NCI-H1436 treated with DMSO at 0.1 percent for 48 hours (cell line): Measurements from ENCODE around the gene MAFG.
A peak's percentile ranks its signal among the peaks of the same experiment; 100 is the strongest.

ENCODE experiments used
- DNase-seq: peaks from one replicate; lab custom pipeline; 2025; lab: John Stamatoyannopoulos, UW

The MAFG gene

GRCh38 chr17:81898029-81898866 lies 29.3 kb downstream of the MAFG start:
- no peak for DNase-seq

GRCh38 chr17:81895400-81895799 lies 32.1 kb downstream of the MAFG start:
- no peak for DNase-seq

GRCh38 chr17:81891303-81891552 lies 36.3 kb downstream of the MAFG start:
- DNase-seq, result no peak

- no peak for DNase-seq
These were observed 36.9 kb downstream of the MAFG start for GRCh38 chr17:81890447-81891302.

- DNase-seq, result no peak
These were observed 37.9 kb downstream of the MAFG start for GRCh38 chr17:81889602-81890001.

GRCh38 chr17:81888988-81889595 lies 38.4 kb downstream of the MAFG start:
- DNase-seq, result no peak

DNA sequence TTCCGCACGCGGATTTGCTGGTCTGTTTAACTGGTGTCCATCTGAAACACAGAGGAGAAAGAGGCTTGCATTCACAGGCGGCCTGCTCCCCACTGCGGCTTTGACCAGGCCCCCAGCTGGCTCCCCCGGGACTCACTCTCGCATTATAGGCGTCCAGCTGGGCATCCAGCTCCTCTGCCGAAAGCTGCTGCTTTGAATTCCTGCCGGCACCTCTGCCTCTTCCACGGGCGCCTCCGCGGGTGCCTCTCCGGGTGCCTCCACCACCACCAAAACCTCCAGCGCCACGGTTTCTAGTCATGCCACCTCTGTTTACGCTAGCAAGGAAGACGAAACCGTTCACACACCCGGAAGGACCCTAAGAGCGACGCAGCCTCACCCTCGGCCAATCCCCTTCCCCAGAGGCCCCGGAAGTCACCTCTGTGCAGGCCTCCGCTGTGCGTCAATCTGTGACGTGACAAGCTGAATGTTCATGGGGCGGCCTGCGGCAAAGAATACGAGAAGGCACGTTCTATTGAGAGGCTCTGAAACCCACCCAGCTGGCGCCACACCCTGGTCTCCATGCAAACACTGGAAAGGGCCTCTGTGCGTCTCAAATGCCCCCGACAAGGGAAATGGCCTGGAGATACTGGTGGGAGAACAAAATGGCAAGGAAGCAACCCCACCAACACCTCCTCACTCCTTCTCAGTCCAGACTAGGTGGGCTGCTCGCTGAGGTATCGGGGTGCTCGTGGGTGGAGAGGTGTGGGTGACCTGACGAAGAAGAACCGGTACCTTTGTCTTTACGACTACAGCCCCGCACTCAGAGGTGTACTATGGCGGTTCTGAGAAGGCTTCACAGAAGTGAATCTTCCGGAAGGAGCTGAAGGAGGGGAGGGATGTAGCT lies 39.2 kb downstream of the MAFG start:
- no peak for DNase-seq

DNA sequence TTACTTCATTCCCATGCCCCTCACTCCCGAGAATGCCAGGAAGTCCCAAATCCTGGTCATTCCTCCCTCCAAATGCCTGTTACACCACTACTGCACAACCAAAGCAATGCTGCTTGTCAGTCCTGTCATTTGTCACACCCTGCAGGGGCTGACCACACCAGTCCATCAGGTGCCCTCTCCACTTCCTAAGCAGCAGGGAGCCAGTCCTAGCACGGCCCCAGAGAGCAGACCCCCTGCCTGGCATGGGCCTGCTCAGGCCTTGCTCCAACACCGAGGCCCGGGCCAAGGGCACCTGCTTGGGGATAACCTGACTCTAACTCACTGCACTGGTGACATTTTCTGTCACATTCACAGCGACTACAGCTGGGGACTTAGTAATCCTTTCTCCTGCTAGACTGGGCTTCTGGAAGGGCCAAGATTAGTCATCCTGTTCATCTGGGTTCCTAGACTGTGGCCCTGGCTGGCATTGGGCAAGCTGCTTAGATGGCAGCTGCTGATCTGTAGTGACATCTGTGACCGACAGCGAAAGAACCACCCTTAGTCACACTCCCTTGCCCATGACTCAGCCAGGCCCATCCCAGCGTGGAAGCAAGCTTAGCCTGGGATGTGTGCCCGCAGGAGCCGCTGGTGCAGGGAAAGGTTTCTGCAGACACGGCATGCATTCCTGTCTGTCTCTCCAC lies 41.5 kb downstream of the MAFG start:
- DNase-seq, result no peak

- no peak for DNase-seq
These were observed 42.1 kb downstream of the MAFG start for GRCh38 chr17:81885454-81885853.

DNA sequence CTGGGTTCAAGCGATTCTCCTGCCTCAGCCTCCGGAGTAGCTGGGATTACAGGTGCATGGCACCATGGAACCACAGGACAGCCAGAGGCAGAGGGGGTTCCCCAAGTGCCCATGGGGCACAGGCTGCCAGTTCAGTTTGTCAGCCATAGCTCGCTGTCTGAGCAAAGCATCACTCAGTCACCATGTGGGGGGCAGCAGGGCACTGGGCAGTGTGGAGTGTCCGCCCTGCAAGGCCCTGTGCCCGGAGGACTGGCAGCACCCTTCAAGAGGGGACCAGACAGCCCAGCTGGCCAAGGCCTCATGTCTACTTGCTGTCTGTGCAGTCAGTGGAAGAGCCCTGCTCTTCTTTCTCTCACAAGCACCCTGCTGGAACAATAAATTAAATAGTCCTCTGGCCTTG lies 42.6 kb downstream of the MAFG start:
- DNase-seq, result no peak

DNA sequence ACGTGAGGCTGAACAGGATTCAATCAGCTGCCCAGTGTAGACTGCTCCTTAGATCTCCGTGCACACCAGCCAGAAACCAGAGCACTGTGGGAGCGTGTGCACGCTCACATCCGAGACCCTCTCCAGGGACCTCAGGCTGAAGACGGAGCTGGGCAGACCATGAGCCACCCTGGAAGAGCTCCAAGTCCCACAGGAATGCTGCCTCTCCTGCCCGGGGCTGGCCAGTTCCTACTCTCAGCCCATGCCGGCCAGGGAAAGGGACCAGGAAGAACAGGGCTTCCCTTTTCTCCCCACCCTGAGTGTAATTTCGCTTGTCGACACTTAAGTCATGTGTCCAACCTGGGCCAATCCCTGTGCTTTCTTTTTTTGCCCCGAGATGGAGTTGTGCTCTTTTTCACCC lies 43.0 kb downstream of the MAFG start:
- DNase-seq, result no peak

GRCh38 chr17:81879121-81879520 lies 48.4 kb downstream of the MAFG start:
- DNase-seq, result no peak

- DNase-seq, result no peak
These were observed 49.2 kb downstream of the MAFG start for GRCh38 chr17:81878294-81878693.

- no peak for DNase-seq
These were observed 50.0 kb downstream of the MAFG start for GRCh38 chr17:81877569-81877968.

DNA sequence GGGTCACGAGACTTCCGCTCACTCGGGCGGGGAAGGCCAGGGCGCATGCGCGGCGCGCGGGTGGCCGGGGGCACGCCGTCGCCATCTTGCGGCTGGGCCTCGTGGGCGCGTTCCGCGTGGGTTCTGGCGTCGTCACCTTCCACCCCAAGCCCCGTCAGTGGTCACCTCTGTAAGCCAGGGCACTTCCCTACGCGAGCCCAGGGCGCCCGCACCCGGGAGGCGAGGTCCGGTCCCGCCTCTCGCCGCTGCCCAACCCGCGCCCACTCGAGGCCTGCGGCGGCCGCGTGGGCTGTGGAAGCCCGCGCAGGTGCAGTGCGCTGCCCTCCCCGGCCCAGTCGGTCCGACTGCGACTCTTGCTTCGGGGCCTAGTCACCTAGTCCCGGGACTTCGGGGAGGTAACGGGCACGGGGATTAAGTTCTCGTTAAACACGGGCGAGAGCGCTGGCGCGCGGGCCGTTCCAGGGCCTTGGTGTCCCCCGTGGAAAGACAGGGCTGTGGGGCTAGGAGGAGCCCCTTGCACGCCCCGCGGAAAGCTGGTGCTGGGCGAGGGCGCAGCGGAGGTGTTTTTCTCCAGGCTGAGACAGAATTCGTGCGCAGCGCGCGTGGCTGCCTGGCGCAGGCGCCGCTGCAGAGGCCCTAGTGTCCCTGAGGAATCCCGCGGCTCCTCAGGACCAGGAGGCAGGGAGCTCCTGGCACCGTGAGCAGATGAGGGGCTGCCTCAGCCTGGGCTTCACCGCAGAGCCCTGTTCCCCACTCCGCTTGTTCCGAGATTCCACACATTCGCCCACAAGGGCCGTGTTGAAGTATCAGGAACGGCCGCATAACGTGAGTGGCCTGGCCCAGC lies 55.9 kb downstream of the MAFG start:
- DNase-seq, result peak; percentile 49

GRCh38 chr17:81870981-81871386 lies 56.6 kb downstream of the MAFG start, which contains the start of gene ARHGDIA:
Gene ARHGDIA (minus strand): TSS chr17:81871337. CDS start chr17:81869930, 1,407 bp downstream.
- no peak for DNase-seq

DNA sequence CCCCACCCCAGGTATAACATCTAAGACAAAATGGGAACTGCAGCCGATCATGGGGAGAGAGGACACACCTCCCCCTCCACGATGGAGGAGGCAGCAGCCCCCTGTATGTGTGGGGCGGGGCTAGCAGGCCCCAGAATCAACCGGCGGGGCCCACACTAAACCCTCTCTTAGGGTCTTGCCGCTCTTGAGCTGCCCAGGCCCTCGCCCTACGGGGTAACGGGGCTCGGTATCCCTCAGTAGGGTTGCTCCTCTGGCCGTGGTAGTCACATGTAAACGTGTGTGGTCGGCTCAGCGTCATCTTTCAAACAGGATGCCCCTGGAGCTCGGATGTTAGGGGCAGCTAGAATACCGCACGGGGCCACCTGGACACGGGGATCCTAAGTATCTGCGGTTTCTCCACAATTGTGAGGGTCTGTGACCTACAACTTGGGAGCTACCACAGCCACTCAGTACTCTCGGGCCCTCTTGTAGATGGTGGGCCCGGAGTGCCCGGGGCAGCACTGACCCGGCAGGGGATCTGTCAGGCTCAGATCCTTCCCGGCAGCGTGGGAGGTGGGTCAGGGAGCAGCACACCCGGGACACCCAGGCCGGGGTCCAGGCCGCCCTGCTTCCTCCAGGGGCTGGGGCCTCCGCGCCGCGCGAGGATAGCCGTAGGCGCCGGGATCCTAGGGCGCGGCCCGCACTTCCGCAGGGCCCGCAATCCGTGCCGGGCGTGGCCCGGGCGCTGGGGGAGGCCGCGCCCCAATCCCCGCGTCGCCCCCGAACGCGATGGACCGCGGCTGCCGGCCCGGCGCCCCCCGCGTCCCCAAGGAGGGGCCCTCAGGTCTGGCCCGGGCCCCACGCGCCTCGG lies 57.2 kb downstream of the MAFG start:
- no peak for DNase-seq

GRCh38 chr17:81869221-81870130 lies 58.1 kb downstream of the MAFG start:
- DNase-seq, result no peak
